A549 (cell line): Measurements from ENCODE around the gene KLLN. TPM values are rescaled to one million over a fixed set of nuclear protein-coding genes. Genes with fewer than 3 reads are reported as not detected.
"Not testable (repeated sequence)": the region's sequence is repeated elsewhere in the genome, so short reads cannot be mapped to it uniquely, and the experiment has no call there.

Experiments
- ATAC-seq, 2 experiments: fragments of 200-7000 bp in 1 of 2; fragments of >200 bp in 1 of 2; cut with Nextera tagmentation in 1 of 2; cut with Tn5 transposase in 1 of 2; 3 replicates each; pipeline versions ENCODE4 v1.8.0 to v1.9.1; 2018 to 2020; ENCODE audit warnings: mild to moderate bottlenecking in 1 of 2, moderate library complexity in 1 of 2
- CTCF ChIA-PET: fragments of 300-600 bp; sonication (Branson Sonifier 250); formaldehyde crosslinking; extraction: SDS; loops from one replicate; lab custom pipeline; 2021; ENCODE audit warnings: antibody characterized with exemption, inconsistent platforms; lab: Yijun Ruan, JAX
- POLR2A ChIA-PET: fragments of 350-600 bp; formaldehyde crosslinking; extraction: SDS; loops from one replicate; lab custom pipeline; 2021; ENCODE audit warnings: antibody characterized with exemption, inconsistent platforms; lab: Yijun Ruan, JAX
- DNase-seq, 2 experiments: peaks; one replicate each; pipeline versions ENCODE4 v3.0.0 to v3.0.0-alpha.2; 2011 to 2016; ENCODE audit warnings: low read depth in 1 of 2, low spot score in 1 of 2
- FAIRE-seq: peaks from 2 replicates; lab custom pipeline; 2011; peaks lifted over from hg19 to GRCh38; lab: Jason Lieb, UNC
- H3K27ac ChIP-seq, 2 experiments: fragments of >200 bp; sonication (Bioruptor Twin); formaldehyde crosslinking; 3 replicates each; pipeline ENCODE4 v1.5.1; 2016 to 2017
- H3K4me1 ChIP-seq: fragments of >200 bp; sonication (Bioruptor Twin); formaldehyde crosslinking; 3 replicates; pipeline ENCODE4 v1.6.1; 2016
- H3K4me2 ChIP-seq: fragments of >200 bp; sonication (Bioruptor Twin); formaldehyde crosslinking; 3 replicates; pipeline ENCODE4 v1.6.1; 2016
- H3K4me3 ChIP-seq: fragments of >200 bp; sonication (Bioruptor Twin); formaldehyde crosslinking; 3 replicates; pipeline ENCODE4 v1.5.1; 2016
- H3K9me3 ChIP-seq: fragments of >200 bp; sonication (Bioruptor Twin); formaldehyde crosslinking; 3 replicates; pipeline ENCODE4 v1.6.1; 2016
- CBX8 ChIP-seq: fragments of 200-600 bp; sonication (generic); IDR thresholded peaks from 2 replicates; pipeline ENCODE4 v1.6.1; 2016
- CHD4 ChIP-seq: fragments of 200-600 bp; sonication (generic); IDR thresholded peaks from 2 replicates; pipeline ENCODE4 v1.6.1; 2016; ENCODE audit warnings: antibody characterized with exemption, mild to moderate bottlenecking, borderline replicate concordance
- EHF ChIP-seq: fragments of 250-450 bp; sonication (Bioruptor Pico); IDR thresholded peaks from 2 replicates; pipeline ENCODE4 v1.5.0; 2020; ENCODE audit warnings: mild to moderate bottlenecking
- EHMT2 ChIP-seq: fragments of 200-600 bp; sonication (generic); IDR thresholded peaks from 2 replicates; pipeline ENCODE4 v1.6.1; 2016; ENCODE audit warnings: antibody characterized with exemption, low read depth, mild to moderate bottlenecking, moderate library complexity
- EP300 ChIP-seq, 2 experiments: fragments of >200 bp; sonication (Bioruptor Twin); formaldehyde crosslinking; IDR thresholded peaks; 2 replicates in 1 of 2; 3 replicates in 1 of 2; pipeline ENCODE4 v1.6.1; 2016 to 2017
- GATA3 ChIP-seq: IDR thresholded peaks from 2 replicates; pipeline ENCODE4 v1.6.1; 2012; ENCODE audit warnings: borderline replicate concordance
- MYC ChIP-seq: IDR thresholded peaks from 2 replicates; pipeline ENCODE4 v1.6.1; 2012; ENCODE audit warnings: mild to moderate bottlenecking, inconsistent platforms, low read length, improper control_type of control experiment, borderline replicate concordance
- NPAS2 ChIP-seq: fragments of 250-450 bp; sonication (Bioruptor Pico); IDR thresholded peaks from 2 replicates; pipeline ENCODE4 v1.8.0; 2022; ENCODE audit warnings: mild to moderate bottlenecking, moderate library complexity, borderline replicate concordance
- RAD21 ChIP-seq, 2 experiments: fragments of >200 bp in 1 of 2; sonication (Bioruptor Twin) in 1 of 2; formaldehyde crosslinking in 1 of 2; IDR thresholded peaks in 1 of 2; conservative IDR thresholded peaks in 1 of 2; 2 replicates in 1 of 2; 3 replicates in 1 of 2; pipeline ENCODE4 v1.6.1; 2012 to 2018; ENCODE audit warnings: inconsistent platforms in 1 of 2
- ZFP36 ChIP-seq: fragments of 450-650 bp; IDR thresholded peaks from 2 replicates; pipeline ENCODE4 v1.6.1; 2014; ENCODE audit warnings: borderline replicate concordance; ENCODE audit not compliant: partially characterized antibody
- WGBS: methylation state at CpG from one replicate; pipeline ENCODE4 v1.1.6; 2017; ENCODE audit errors: missing lambda C conversion rate; 5-methylcytosine and 5-hydroxymethylcytosine counted together
- polyA plus RNA-seq, 4 experiments: library from polyadenylated mRNA; depleted of rRNA in 3 of 4; stranded (reverse); fragments of >200 nt; fragmentation: RNase III in 1 of 4; extraction: RNeasy Plus Mini Kit Qiagen cat#74134 plus additional on column Dnase treatment in 1 of 4; gene quantifications; 2 replicates in 3 of 4; 3 replicates in 1 of 4; pipeline ENCODE4 v1.2.3, GENCODE V29; 2011 to 2017
- TF ChIP-seq, protein P1 (sequence below): fragments of >200 bp; sonication (Bioruptor Twin); formaldehyde crosslinking; IDR thresholded peaks from 3 replicates; pipeline ENCODE4 v1.5.1; 2016
- TF ChIP-seq, protein P2 (sequence below): fragments of 250-450 bp; sonication (Bioruptor Pico); IDR thresholded peaks from 2 replicates; pipeline ENCODE4 v1.5.0; 2020; ENCODE audit warnings: low read depth, mild to moderate bottlenecking, moderate library complexity
- TF ChIP-seq, protein P3 (sequence below): fragments of 150-350 bp; IDR thresholded peaks from 2 replicates; pipeline ENCODE4 v1.6.1; 2014; ENCODE audit warnings: low read depth, mild to moderate bottlenecking, low read length

The KLLN gene
- polyA plus RNA-seq, 2 of the 4 experiments (the other 2 are of a cell fraction) = 0.57 to 0.58 TPM

DNA sequence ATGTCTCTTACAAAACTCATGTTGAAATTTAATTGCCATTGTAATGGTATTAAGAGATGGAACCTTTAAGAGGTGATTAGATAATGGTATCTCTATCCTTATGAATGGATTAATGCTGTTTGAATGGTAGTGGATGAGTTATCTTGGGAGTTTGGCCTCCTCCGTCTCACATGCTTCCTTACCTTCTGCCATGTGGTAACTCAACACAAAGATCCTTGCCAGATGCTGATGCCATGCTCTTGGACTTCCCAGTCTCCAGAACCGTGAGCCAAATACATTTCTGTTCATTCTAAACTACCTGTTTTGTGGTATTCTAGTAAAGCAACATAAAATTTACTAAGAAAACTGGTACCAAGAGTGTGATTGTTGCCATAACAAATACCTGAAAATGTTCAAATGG, 23.3 kb upstream of the KLLN start:
- 91% methylated on average over 2 of the region's 2 CpGs for WGBS
- FAIRE-seq = no peak
- H3K9me3 ChIP-seq = no peaks in the 10 kb centered on the region
- H3K4me1 ChIP-seq = no peaks in the 10 kb centered on the region
- no peak for ATAC-seq
- ChIA-PET CTCF (no interaction called here), POLR2A (no interaction called here)
- no peak overlapping the region for H3K4me3 ChIP-seq
- H3K27ac ChIP-seq = no peak overlapping the region
- DNase-seq = no peak
- TF ChIP-seq, protein P1, sequence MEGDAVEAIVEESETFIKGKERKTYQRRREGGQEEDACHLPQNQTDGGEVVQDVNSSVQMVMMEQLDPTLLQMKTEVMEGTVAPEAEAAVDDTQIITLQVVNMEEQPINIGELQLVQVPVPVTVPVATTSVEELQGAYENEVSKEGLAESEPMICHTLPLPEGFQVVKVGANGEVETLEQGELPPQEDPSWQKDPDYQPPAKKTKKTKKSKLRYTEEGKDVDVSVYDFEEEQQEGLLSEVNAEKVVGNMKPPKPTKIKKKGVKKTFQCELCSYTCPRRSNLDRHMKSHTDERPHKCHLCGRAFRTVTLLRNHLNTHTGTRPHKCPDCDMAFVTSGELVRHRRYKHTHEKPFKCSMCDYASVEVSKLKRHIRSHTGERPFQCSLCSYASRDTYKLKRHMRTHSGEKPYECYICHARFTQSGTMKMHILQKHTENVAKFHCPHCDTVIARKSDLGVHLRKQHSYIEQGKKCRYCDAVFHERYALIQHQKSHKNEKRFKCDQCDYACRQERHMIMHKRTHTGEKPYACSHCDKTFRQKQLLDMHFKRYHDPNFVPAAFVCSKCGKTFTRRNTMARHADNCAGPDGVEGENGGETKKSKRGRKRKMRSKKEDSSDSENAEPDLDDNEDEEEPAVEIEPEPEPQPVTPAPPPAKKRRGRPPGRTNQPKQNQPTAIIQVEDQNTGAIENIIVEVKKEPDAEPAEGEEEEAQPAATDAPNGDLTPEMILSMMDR = no peak
- TF ChIP-seq RAD21 (conservative IDR thresholded peaks at IDR 0.05 in 1 of 2, IDR thresholded peaks at IDR 0.05 in 1 of 2) = no peak
- H3K4me2 ChIP-seq = no peak overlapping the region

DNA sequence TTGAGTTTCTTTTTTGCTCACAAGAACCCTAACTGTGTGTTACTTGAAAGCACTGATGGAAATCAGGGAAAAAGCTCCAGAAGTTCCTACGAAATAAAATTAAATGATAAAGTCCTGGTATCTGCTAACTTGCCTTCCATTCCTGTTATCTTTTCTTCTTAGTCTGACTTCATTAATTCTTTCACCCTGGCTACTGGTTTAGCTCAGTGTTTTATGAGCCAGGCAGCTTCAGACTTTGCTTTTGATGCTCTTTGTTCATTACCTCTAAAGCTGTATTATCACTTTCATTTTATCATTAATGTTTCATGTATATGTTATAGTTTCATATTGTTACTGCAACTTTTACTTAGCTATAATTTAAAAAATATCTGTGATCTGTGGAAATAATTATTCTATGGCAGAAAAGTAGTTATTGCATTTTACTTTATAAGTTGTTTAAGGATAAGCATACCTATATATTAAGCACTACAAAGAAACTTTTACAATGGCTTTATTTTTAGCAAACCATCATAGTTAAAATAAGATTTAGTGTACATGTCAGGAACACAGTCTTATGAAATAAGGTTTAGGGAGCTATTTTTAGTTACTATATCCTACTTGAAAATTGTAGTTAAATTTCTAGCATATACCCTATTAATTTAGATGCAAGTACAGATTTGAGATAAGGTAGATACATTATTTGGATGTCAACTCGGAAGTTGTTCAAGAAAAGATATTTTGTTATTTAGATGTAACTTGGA, 19.4 kb upstream of the KLLN start:
- no peaks in the 10 kb centered on the region for H3K9me3 ChIP-seq
- no peak overlapping the region for H3K4me3 ChIP-seq
- WGBS = 88% methylated on average over 2 of the region's 2 CpGs
- ATAC-seq (no peak), FAIRE-seq (no peak), DNase-seq (no peak)
- POLR2A ChIA-PET = no interaction called here
- TF ChIP-seq EHMT2 (no peak), GATA3 (no peak), CBX8 (no peak), EHF (CRISPR knock-in tag) (no peak), ZFP36 (no peak), CHD4 (no peak), MYC (no peak), EP300 (IDR thresholded peaks at IDR 0.05) (no peak), NPAS2 (no peak)
- TF ChIP-seq, protein P2, sequence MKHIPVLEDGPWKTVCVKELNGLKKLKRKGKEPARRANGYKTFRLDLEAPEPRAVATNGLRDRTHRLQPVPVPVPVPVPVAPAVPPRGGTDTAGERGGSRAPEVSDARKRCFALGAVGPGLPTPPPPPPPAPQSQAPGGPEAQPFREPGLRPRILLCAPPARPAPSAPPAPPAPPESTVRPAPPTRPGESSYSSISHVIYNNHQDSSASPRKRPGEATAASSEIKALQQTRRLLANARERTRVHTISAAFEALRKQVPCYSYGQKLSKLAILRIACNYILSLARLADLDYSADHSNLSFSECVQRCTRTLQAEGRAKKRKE = no peak
- TF ChIP-seq, protein P1 = no peak
- TF ChIP-seq, protein P3, sequence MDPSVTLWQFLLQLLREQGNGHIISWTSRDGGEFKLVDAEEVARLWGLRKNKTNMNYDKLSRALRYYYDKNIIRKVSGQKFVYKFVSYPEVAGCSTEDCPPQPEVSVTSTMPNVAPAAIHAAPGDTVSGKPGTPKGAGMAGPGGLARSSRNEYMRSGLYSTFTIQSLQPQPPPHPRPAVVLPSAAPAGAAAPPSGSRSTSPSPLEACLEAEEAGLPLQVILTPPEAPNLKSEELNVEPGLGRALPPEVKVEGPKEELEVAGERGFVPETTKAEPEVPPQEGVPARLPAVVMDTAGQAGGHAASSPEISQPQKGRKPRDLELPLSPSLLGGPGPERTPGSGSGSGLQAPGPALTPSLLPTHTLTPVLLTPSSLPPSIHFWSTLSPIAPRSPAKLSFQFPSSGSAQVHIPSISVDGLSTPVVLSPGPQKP = no peak
- no peak overlapping the region for H3K4me2 ChIP-seq
- no peak overlapping the region for H3K27ac ChIP-seq
- CTCF ChIA-PET = interaction anchor here (0.8 kb wide), 1 partner anchor 20 kb away, joined by 3 read pairs; no protein-coding TSS in a partner anchor
- no peaks in the 10 kb centered on the region for H3K4me1 ChIP-seq

DNA sequence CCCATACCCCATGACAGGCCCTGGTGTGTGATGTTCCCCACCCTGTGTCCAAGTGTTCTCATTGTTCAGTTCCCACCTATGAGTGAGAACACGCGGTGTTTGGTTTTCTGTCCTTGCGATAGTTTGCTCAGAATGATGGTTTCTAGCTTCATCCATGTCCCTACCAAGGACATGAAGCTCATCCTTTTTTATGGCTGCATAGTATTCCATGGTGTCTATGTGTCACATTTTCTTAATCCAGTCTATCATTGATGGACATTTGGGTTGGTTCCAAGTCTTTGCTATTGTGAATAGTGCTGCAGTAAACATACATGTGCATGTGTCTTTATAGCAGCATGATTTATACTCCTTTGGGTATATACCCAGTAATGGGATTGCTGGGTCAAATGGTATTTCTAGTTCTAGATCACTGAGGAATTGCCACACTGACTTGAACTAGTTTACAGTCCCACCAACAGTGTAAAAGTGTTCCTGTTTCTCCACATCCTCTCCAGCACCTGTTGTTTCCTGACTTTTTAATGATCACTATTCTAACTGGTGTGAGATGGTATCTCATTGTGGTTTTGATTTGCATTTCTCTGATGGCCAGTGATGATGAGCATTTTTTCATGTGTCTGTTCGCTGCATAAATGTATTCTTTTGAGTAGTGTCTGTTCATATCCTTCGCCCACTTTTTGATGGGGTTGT, 18.2 kb upstream of the KLLN start:
- ATAC-seq, POLR2A ChIA-PET, DNase-seq, H3K4me2 ChIP-seq, H3K9me3 ChIP-seq, H3K4me1 ChIP-seq, FAIRE-seq, H3K27ac ChIP-seq, H3K4me3 ChIP-seq: not testable (repeated sequence)
- CTCF ChIA-PET = interaction anchor here (0.8 to 1.4 kb wide), 2 partner anchors 19 to 232 kb away, joined by 3 read pairs; no protein-coding TSS in a partner anchor
- 92% methylated on average over 5 of the region's 5 CpGs for WGBS
